Heart left ventricle (tissue), 16 donors: ENCODE data around the gene DHX16. TPM values are rescaled to one million over a fixed set of nuclear protein-coding genes. Genes with fewer than 3 reads are reported as not detected.

Experiments used
- ATAC-seq, 4 donors: fragments of 200-7000 bp; cut with Tn5 transposase; one replicate each; pipeline ENCODE4 v1.9.1; 2020 to 2022; ENCODE audit warnings: moderate library complexity in 4 of 4, mild to moderate bottlenecking in 3 of 4, moderate number of reproducible peaks in 1 of 4
- DNase-seq, 5 donors: peaks; one replicate each; pipeline ENCODE4 v3.0.0-alpha.2; 2020
- H3K27ac ChIP-seq, 12 donors: fragments of 200-600 bp; sonication (generic) in 4 of 12; one replicate each; pipeline versions ENCODE4 v1.5.0 to v1.8.0; 2016 to 2022; ENCODE audit warnings: mild to moderate bottlenecking in 2 of 12
- H3K27me3 ChIP-seq, 9 donors: fragments of 200-600 bp; sonication (generic) in 2 of 9; one replicate each; pipeline versions ENCODE4 v1.5.1 to v1.8.0; 2016 to 2022; ENCODE audit warnings: mild to moderate bottlenecking in 3 of 9
- H3K36me3 ChIP-seq, 9 donors: fragments of 200-600 bp; sonication (generic) in 2 of 9; one replicate each; pipeline versions ENCODE4 v1.5.0 to v1.8.0; 2018 to 2022; ENCODE audit warnings: mild to moderate bottlenecking in 2 of 9
- H3K4me1 ChIP-seq, 12 donors: fragments of 200-600 bp; sonication (generic) in 4 of 12; one replicate each; pipeline versions ENCODE4 v1.5.0 to v1.8.0; 2016 to 2022; ENCODE audit warnings: mild to moderate bottlenecking in 3 of 12
- H3K4me3 ChIP-seq, 12 donors: fragments of 200-600 bp; sonication (generic) in 4 of 12; one replicate each; pipeline versions ENCODE4 v1.5.0 to v1.8.0; 2017 to 2022; ENCODE audit warnings: mild to moderate bottlenecking in 9 of 12, moderate library complexity in 4 of 12
- H3K9me3 ChIP-seq, 12 donors: fragments of 200-600 bp; sonication (generic) in 4 of 12; one replicate each; pipeline versions ENCODE4 v1.5.0 to v1.8.0; 2016 to 2022; ENCODE audit warnings: mild to moderate bottlenecking in 1 of 12
- POLR2A ChIP-seq, 2 donors: fragments of 450-650 bp; IDR thresholded peaks; one replicate each; pipeline ENCODE4 v1.6.1; 2017; ENCODE audit warnings: antibody characterized with exemption in 2 of 2, mild to moderate bottlenecking in 2 of 2, moderate library complexity in 2 of 2
- WGBS, 4 donors: extraction: QIAGEN DNeasy Blood & Tissue Kit in 2 of 4; methylation state at CpG; one replicate each; pipeline versions ENCODE4 v1.1.5 to v1.1.7; 2013 to 2018; 5-methylcytosine and 5-hydroxymethylcytosine counted together
- intact Hi-C, 10 donors: fragments of 100-400 bp; cut with DNase I; formaldehyde crosslinking; loops; one replicate each; pipeline versions ENCODE4 v1.11.1 to v1.14.2; 2022
- polyA plus RNA-seq, 2 donors: library from polyadenylated mRNA; stranded (reverse); fragments of 200-250 nt; gene quantifications; one replicate each; pipeline ENCODE4 v1.2.3, GENCODE V29; 2013
- total RNA-seq, 9 donors: library from RNA; depleted of rRNA in 2 of 9; stranded (reverse); fragments of >200 nt in 2 of 9; fragmentation: NEBNext Ultra II Directional in 3 of 9; extraction: Animal tissue kit (Norgen Biotek cat#: 25700) in 3 of 9; gene quantifications; one replicate each; pipeline versions ENCODE4 v1.1.0 to v1.2.4, GENCODE V29; 2016 to 2023
- TF ChIP-seq, protein P1 (sequence below), 12 donors: fragments of 200-600 bp; sonication (generic) in 4 of 12; IDR thresholded peaks; one replicate each; pipeline versions ENCODE4 v1.5.0 to v1.8.0; 2018 to 2022; ENCODE audit warnings: antibody characterized with exemption in 12 of 12, mild to moderate bottlenecking in 5 of 12
- donor health status: ischemic (EF 13 %, LVEDD 7.1; RV severe dilation, severe dysfunction).
- donor health status: healthy with polysubstance abuse.
- donor health status: DM: no; HTN: yes; CAD: no.
- donor health status: DM: no; HTN: no; CAD: no.
- donor health status: ischemic (EF 25% LVEDD 6.9; RV normal size, moderate dysfunction).
- donor health status: ischemic (EF 25% LVEDD 5.7; RV mildly dilated, moderate dysfunction).
- donor health status: healthy.
- donor health status: DM: yes; HTN: yes; CAD: no.
- donor health status: ischemic (EF 35%, LVEDD 5.7; RV mildly dilated, moderate dysfunction).
- donor health status: nonischemic (EF 11% LVEDD 7.7; RV severe dilation, severe dysfunction).
- donor health status: DM: yes; HTN: yes; CAD: no.
- donor health status: PGD.
- donor health status: ischemic (EF 29% LVEDD 5.4; RV normal size, mild dysfunction).
- donor health status: nonischemic (EF 23%, LVEDD 6.1; RV moderate dilation, normal function).

Gene DHX16
- total and polyA plus RNA-seq, 11 donors = 16.1 to 39.4 (median 21.0) TPM

DNA sequence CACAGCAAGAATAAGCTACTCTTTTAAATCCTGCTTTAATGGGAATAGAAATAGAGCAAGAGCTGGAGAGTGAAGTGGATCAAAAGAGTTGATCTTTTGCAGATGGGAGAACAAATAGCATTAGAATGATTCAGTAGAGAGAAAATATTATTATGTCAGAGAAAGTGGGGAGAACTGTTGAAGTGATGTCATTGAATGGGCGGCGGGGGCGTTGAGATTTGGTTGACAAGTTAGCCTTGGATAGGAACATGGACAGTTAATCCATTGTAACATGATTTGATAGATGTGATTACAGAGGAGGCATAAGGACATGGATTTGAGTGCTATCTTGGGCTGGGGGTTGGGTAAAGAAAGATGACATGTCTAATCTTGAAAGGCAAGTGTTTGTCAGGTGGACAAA, 37.0 kb downstream of the DHX16 start:
- Histone ChIP-seq H3K9me3 (no peaks in the 10 kb centered on the region), H3K27me3 (no peaks in the 10 kb centered on the region), H3K36me3 (peaks cover 0 to 53% (median 26%) of the 10 kb centered on the region in 9 donors), H3K4me1 (no peaks in the 10 kb centered on the region), H3K27ac (no peak overlapping the region), H3K4me3 (no peak overlapping the region)
- DNase-seq (no peak), ATAC-seq (no peak)
- WGBS, 4 donors = 95 to 98% (median 97%) methylated on average over 3 of the region's 3 CpGs
- intact Hi-C loops = no loop called here
- no peak for TF ChIP-seq POLR2A (IDR thresholded peaks at IDR 0.05)
- TF ChIP-seq, protein P1, sequence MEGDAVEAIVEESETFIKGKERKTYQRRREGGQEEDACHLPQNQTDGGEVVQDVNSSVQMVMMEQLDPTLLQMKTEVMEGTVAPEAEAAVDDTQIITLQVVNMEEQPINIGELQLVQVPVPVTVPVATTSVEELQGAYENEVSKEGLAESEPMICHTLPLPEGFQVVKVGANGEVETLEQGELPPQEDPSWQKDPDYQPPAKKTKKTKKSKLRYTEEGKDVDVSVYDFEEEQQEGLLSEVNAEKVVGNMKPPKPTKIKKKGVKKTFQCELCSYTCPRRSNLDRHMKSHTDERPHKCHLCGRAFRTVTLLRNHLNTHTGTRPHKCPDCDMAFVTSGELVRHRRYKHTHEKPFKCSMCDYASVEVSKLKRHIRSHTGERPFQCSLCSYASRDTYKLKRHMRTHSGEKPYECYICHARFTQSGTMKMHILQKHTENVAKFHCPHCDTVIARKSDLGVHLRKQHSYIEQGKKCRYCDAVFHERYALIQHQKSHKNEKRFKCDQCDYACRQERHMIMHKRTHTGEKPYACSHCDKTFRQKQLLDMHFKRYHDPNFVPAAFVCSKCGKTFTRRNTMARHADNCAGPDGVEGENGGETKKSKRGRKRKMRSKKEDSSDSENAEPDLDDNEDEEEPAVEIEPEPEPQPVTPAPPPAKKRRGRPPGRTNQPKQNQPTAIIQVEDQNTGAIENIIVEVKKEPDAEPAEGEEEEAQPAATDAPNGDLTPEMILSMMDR (IDR thresholded peaks at IDR 0.05) = no peak

DNA sequence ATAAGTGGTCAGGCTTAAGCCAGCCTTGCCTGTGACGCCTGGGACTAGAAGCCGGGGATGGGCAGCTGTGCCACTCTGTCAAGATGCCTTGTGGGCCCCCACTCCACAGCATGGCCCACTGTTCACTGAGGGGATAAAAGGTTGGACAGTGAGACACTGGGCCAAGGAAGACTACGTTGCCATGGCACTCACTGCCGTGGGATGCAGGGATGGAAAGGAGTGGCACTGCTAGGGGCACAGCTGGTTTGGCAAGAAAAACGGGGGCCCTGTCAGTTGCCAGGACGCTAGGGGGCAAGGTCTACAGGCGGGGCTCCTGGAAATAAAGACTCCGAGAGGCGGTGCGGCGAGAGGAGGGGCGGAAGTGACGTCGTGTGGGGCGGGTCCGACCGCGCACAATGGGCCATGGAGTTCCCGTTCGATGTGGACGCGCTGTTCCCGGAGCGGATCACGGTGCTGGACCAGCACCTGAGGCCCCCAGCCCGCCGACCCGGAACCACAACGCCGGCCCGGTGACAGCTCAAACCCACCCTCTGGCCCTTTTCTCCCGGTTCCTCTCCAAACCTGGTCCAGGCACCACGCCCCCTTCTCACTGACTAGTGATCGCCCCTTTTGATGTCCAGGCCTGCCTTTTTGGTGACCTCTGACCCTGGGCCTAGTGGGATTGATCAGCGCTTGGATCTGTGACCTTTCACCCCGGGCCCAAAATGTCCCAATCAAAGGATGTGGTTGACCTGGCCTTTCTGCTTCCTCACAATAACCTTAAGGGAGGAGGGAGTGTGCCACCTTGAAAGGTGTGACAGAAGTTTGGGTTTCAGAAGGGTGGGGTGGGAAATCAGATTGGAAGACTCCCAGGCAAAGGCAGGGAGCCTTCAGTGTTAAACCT, 46.1 kb downstream of the DHX16 start, which contains the start of gene ATAT1:
TSS of gene ATAT1 (plus strand) at position 391 of the 883 bp plus-strand sequence.
- Histone ChIP-seq H3K36me3 (peaks cover 0 to 79% (median 63%) of the 10 kb centered on the region in 9 donors), H3K27me3 (no peaks in the 10 kb centered on the region), H3K4me1 (peaks cover 0 to 24% (median 10%) of the 10 kb centered on the region in 12 donors), H3K4me3 (peak within 1 kb of the TSS; percentile 42 to 84 (median 59)), H3K27ac (peak within 1 kb of the TSS; percentile 73 to 94 (median 88)), H3K9me3 (no peaks in the 10 kb centered on the region)
- intact Hi-C loops = no loop called here
- 3 to 4% (median 4%) methylated on average over 35 to 36 of the region's 36 CpGs for WGBS, 4 donors
- TF ChIP-seq, protein P1 (IDR thresholded peaks at IDR 0.05) = peak in 10 of 12 donors; percentile 6 to 63 (median 43)
- peak in 1 of 2 donors; percentile 48 for TF ChIP-seq POLR2A (IDR thresholded peaks at IDR 0.05)
- peak; percentile 95 to 98 (median 96) for ATAC-seq
- peak; percentile 90 to 93 (median 92) for DNase-seq

DNA sequence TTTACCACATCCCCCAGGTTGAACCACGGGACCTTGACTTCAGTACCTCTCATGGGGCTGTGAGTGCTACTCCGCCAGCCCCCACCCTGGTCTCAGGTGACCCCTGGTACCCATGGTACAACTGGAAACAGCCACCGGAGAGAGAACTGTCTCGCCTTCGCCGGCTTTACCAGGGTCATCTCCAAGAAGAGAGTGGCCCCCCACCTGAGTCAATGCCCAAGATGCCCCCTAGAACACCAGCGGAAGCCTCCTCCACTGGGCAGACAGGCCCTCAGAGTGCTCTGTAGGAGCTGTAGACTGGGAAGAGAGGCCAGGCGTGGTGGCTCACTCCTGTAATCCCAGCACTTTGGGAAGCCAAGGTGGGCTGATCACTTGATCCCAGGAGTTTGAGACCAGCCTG, 47.3 kb downstream of the DHX16 start:
- peaks cover 0 to 87% (median 73%) of the 10 kb centered on the region in 9 donors for H3K36me3 ChIP-seq
- intact Hi-C loops = no loop called here
- H3K27me3 ChIP-seq = no peaks in the 10 kb centered on the region
- H3K9me3 ChIP-seq = no peaks in the 10 kb centered on the region
- peaks cover 0 to 24% (median 10%) of the 10 kb centered on the region in 12 donors for H3K4me1 ChIP-seq
- ATAC-seq (no peak), DNase-seq (no peak)
- H3K27ac ChIP-seq = peak overlapping the region in 1 of 12 donors; percentile 86
- H3K4me3 ChIP-seq = no peak overlapping the region
- TF ChIP-seq, protein P1 (IDR thresholded peaks at IDR 0.05) = no peak
- no peak for TF ChIP-seq POLR2A (IDR thresholded peaks at IDR 0.05)
- WGBS, 4 donors = 95 to 98% (median 96%) methylated on average over 8 of the region's 8 CpGs

DNA sequence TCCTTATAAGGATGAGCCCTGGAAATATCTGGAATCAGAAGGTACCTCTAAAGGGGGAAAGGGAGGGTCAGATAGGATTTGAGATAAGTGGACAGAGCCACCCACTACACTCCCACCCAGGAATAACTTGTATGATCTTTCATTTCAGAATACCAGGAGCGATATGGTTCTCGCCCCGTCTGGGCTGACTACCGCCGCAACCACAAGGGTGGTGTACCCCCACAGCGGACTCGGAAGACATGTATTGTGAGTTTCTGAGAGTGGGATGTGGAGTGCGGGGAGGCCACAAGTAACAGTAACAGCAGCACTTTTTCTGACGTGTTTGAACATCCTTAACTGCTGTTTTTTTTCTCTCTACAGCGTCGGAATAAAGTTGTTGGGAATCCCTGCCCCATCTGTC, 53.2 kb downstream of the DHX16 start:
- Histone ChIP-seq H3K27ac (peak overlapping the region in 2 of 12 donors; percentile 97 to 99), H3K4me3 (no peak overlapping the region), H3K36me3 (peaks cover 0 to 69% (median 65%) of the 10 kb centered on the region in 9 donors), H3K27me3 (no peaks in the 10 kb centered on the region), H3K4me1 (peaks cover 0 to 16% (median 13%) of the 10 kb centered on the region in 12 donors), H3K9me3 (no peaks in the 10 kb centered on the region)
- TF ChIP-seq, protein P1 (IDR thresholded peaks at IDR 0.05) = no peak
- TF ChIP-seq POLR2A (IDR thresholded peaks at IDR 0.05) = no peak
- intact Hi-C loops = loop anchor here in 4 of 10 donors (2.0 to 5.0 kb wide), 4 partner anchors 53 to 123 kb away; partner anchors contain the start of genes TUBB (in 3 of the 4), DHX16 (in 1 of the 4), FLOT1 (in 1 of the 4) and IER3 (in 1 of the 4)
- DNase-seq = no peak
- 93 to 96% (median 95%) methylated on average over 11 of the region's 11 CpGs for WGBS, 4 donors
- ATAC-seq = no peak
